WTC11 (cell line): ENCODE results near the gene CNTNAP2. TPM values are rescaled to one million over a fixed set of nuclear protein-coding genes. Genes with fewer than 3 reads are reported as not detected.

Source experiments
- ATAC-seq: fragments of 200-7000 bp; cut with Tn5 transposase; 2 replicates; pipeline ENCODE4 v1.10.0; 2021; ENCODE audit warnings: mild to moderate bottlenecking, moderate library complexity
- CTCF ChIA-PET: fragments of 300-600 bp; sonication (Branson Sonifier 250); formaldehyde crosslinking; loops from one replicate; lab custom pipeline; 2021; ENCODE audit warnings: antibody characterized with exemption; lab: Charles Lee
- POLR2A ChIA-PET: fragments of 350-600 bp; sonication (Branson Sonifier 250); formaldehyde crosslinking; loops from one replicate; lab custom pipeline; 2021; ENCODE audit warnings: antibody characterized with exemption; lab: Charles Lee
- DNase-seq: peaks from one replicate; pipeline ENCODE4 v3.0.0; 2021; ENCODE audit warnings: low spot score
- H3K27ac Mint-ChIP-seq: 2 replicates; pipeline ENCODE4 v1.8.0; 2021; ENCODE audit warnings: mixed read lengths
- H3K27me3 Mint-ChIP-seq: 2 replicates; pipeline ENCODE4 v1.8.0; 2021; ENCODE audit warnings: low read depth, mild to moderate bottlenecking, moderate library complexity, mixed read lengths
- H3K36me3 Mint-ChIP-seq: 2 replicates; pipeline ENCODE4 v1.8.0; 2021; ENCODE audit warnings: mixed read lengths
- H3K4me1 Mint-ChIP-seq: 2 replicates; pipeline ENCODE4 v1.8.0; 2022; ENCODE audit warnings: mixed read lengths
- H3K4me3 Mint-ChIP-seq: 2 replicates; pipeline ENCODE4 v1.8.0; 2021; ENCODE audit warnings: mild to moderate bottlenecking, moderate library complexity, mixed read lengths
- H3K9me3 Mint-ChIP-seq: 2 replicates; pipeline ENCODE4 v1.8.0; 2021; ENCODE audit warnings: mixed read lengths
- ATF1 ChIP-seq: sonication (generic); formaldehyde crosslinking; IDR thresholded peaks from 2 replicates; pipeline ENCODE4 v1.8.1; 2023; ENCODE audit warnings: mild to moderate bottlenecking, moderate library complexity, missing genetic modification reagents
- ERG ChIP-seq: fragments of 250-450 bp; sonication (Bioruptor Pico); IDR thresholded peaks from 2 replicates; pipeline ENCODE4 v1.8.0; 2021; ENCODE audit warnings: mild to moderate bottlenecking
- MYBL2 ChIP-seq: sonication (generic); formaldehyde crosslinking; IDR thresholded peaks from 2 replicates; pipeline ENCODE4 v1.8.1; 2023; ENCODE audit warnings: mild to moderate bottlenecking, moderate library complexity, missing genetic modification reagents
- NFYB ChIP-seq: sonication (generic); formaldehyde crosslinking; conservative IDR thresholded peaks from 2 replicates; pipeline ENCODE4 v1.8.0; 2022; ENCODE audit warnings: low read depth, missing genetic modification reagents
- RELA ChIP-seq: sonication (generic); formaldehyde crosslinking; IDR thresholded peaks from 2 replicates; pipeline ENCODE4 v1.8.1; 2022; ENCODE audit warnings: missing genetic modification reagents, mild to moderate bottlenecking, borderline replicate concordance
- SP1 ChIP-seq: sonication (generic); formaldehyde crosslinking; conservative IDR thresholded peaks from 2 replicates; pipeline ENCODE4 v1.8.1; 2022; ENCODE audit warnings: missing genetic modification reagents
- TCF7 ChIP-seq: sonication (generic); formaldehyde crosslinking; IDR thresholded peaks from 2 replicates; pipeline ENCODE4 v1.8.0; 2022; ENCODE audit warnings: mild to moderate bottlenecking, low read depth, missing genetic modification reagents, moderate library complexity
- ZBTB21 ChIP-seq: sonication (generic); formaldehyde crosslinking; IDR thresholded peaks from 2 replicates; pipeline ENCODE4 v1.8.1; 2023; ENCODE audit warnings: mild to moderate bottlenecking, missing genetic modification reagents, borderline replicate concordance
- ZMAT4 ChIP-seq: fragments of 250-450 bp; sonication (Bioruptor Pico); IDR thresholded peaks from 2 replicates; pipeline ENCODE4 v1.9.0; 2021; ENCODE audit warnings: mild to moderate bottlenecking
- ZNF232 ChIP-seq: sonication (generic); formaldehyde crosslinking; IDR thresholded peaks from 2 replicates; pipeline ENCODE4 v1.8.0; 2022; ENCODE audit warnings: mild to moderate bottlenecking, missing genetic modification reagents
- ZNF671 ChIP-seq: fragments of 250-450 bp; sonication (Bioruptor Pico); IDR thresholded peaks from 2 replicates; pipeline ENCODE4 v1.8.0; 2021; ENCODE audit warnings: mild to moderate bottlenecking
- total RNA-seq: library from RNA; stranded (reverse); gene quantifications from 3 replicates; pipeline ENCODE4 v1.2.3, GENCODE V29; 2021
- TF ChIP-seq, protein P1 (sequence below): sonication (generic); formaldehyde crosslinking; IDR thresholded peaks from 2 replicates; pipeline ENCODE4 v1.8.1; 2023; ENCODE audit warnings: mild to moderate bottlenecking, missing genetic modification reagents
- TF ChIP-seq, protein P2 (sequence below): sonication (generic); formaldehyde crosslinking; IDR thresholded peaks from 2 replicates; pipeline ENCODE4 v1.8.1; 2023; ENCODE audit warnings: mild to moderate bottlenecking, missing genetic modification reagents, moderate library complexity
- TF ChIP-seq, protein P3 (sequence below): sonication (generic); formaldehyde crosslinking; IDR thresholded peaks from 2 replicates; pipeline ENCODE4 v1.8.1; 2023; ENCODE audit warnings: mild to moderate bottlenecking, missing genetic modification reagents, moderate library complexity
- TF ChIP-seq, protein P4 (sequence below): sonication (generic); formaldehyde crosslinking; IDR thresholded peaks from 2 replicates; pipeline ENCODE4 v1.8.0; 2022; ENCODE audit warnings: mild to moderate bottlenecking, missing genetic modification reagents
- TF ChIP-seq, protein P5 (sequence below): sonication (generic); formaldehyde crosslinking; IDR thresholded peaks from 2 replicates; pipeline ENCODE4 v1.8.1; 2023; ENCODE audit warnings: mild to moderate bottlenecking, missing genetic modification reagents, borderline replicate concordance
- TF ChIP-seq, protein P6 (sequence below): sonication (generic); formaldehyde crosslinking; IDR thresholded peaks from 2 replicates; pipeline ENCODE4 v1.8.1; 2022; ENCODE audit warnings: mild to moderate bottlenecking, moderate library complexity, missing genetic modification reagents

Gene CNTNAP2
- total RNA-seq, 1 experiment from 2014 or later: 63.8 TPM

GRCh38 chr7:147711447-147711846 lies 1594.8 kb downstream of the CNTNAP2 start (continued):
- TF ChIP-seq, protein P1, sequence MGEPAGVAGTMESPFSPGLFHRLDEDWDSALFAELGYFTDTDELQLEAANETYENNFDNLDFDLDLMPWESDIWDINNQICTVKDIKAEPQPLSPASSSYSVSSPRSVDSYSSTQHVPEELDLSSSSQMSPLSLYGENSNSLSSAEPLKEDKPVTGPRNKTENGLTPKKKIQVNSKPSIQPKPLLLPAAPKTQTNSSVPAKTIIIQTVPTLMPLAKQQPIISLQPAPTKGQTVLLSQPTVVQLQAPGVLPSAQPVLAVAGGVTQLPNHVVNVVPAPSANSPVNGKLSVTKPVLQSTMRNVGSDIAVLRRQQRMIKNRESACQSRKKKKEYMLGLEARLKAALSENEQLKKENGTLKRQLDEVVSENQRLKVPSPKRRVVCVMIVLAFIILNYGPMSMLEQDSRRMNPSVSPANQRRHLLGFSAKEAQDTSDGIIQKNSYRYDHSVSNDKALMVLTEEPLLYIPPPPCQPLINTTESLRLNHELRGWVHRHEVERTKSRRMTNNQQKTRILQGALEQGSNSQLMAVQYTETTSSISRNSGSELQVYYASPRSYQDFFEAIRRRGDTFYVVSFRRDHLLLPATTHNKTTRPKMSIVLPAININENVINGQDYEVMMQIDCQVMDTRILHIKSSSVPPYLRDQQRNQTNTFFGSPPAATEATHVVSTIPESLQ (CRISPR knock-in tag): no peak
- TF ChIP-seq, protein P2, sequence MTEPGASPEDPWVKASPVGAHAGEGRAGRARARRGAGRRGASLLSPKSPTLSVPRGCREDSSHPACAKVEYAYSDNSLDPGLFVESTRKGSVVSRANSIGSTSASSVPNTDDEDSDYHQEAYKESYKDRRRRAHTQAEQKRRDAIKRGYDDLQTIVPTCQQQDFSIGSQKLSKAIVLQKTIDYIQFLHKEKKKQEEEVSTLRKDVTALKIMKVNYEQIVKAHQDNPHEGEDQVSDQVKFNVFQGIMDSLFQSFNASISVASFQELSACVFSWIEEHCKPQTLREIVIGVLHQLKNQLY (CRISPR knock-in tag): no peak
- TF ChIP-seq, protein P3, sequence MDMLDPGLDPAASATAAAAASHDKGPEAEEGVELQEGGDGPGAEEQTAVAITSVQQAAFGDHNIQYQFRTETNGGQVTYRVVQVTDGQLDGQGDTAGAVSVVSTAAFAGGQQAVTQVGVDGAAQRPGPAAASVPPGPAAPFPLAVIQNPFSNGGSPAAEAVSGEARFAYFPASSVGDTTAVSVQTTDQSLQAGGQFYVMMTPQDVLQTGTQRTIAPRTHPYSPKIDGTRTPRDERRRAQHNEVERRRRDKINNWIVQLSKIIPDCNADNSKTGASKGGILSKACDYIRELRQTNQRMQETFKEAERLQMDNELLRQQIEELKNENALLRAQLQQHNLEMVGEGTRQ (CRISPR knock-in tag): no peak

- Mint-ChIP-seq H3K27ac (no peak overlapping the region), H3K4me1 (no peaks in the 10 kb centered on the region), H3K36me3 (no peaks in the 10 kb centered on the region), H3K9me3 (no peaks in the 10 kb centered on the region), H3K4me3 (no peak overlapping the region), H3K27me3 (no peaks in the 10 kb centered on the region)
- CTCF ChIA-PET: no interaction called here
- DNase-seq: no peak
- TF ChIP-seq ZNF671: no peak
- TF ChIP-seq, protein P4, sequence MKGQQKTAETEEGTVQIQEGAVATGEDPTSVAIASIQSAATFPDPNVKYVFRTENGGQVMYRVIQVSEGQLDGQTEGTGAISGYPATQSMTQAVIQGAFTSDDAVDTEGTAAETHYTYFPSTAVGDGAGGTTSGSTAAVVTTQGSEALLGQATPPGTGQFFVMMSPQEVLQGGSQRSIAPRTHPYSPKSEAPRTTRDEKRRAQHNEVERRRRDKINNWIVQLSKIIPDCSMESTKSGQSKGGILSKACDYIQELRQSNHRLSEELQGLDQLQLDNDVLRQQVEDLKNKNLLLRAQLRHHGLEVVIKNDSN (CRISPR knock-in tag): no peak
- no peak for TF ChIP-seq ERG (CRISPR knock-in tag)
- TF ChIP-seq TCF7 (CRISPR knock-in tag): no peak
- TF ChIP-seq ZBTB21 (CRISPR knock-in tag): no peak
- no peak for TF ChIP-seq ZNF232
- no peak for TF ChIP-seq SP1 (CRISPR knock-in tag)
- TF ChIP-seq MYBL2 (CRISPR knock-in tag): no peak
- no peak for TF ChIP-seq RELA
- no peak for TF ChIP-seq ATF1 (CRISPR knock-in tag)
- POLR2A ChIA-PET: no interaction called here
- no peak for ATAC-seq
Measured at GRCh38 chr7:147721962-147722830, 1605.6 kb downstream of the CNTNAP2 start.

GRCh38 chr7:147723536-147723935 lies 1606.9 kb downstream of the CNTNAP2 start:
- no peaks in the 10 kb centered on the region for H3K4me1 Mint-ChIP-seq
- ATAC-seq: no peak
- DNase-seq: no peak
- H3K27ac Mint-ChIP-seq: no peak overlapping the region
- no peaks in the 10 kb centered on the region for H3K9me3 Mint-ChIP-seq
- POLR2A ChIA-PET: no interaction called here
- no peak overlapping the region for H3K4me3 Mint-ChIP-seq
- CTCF ChIA-PET: no interaction called here
- H3K36me3 Mint-ChIP-seq: no peaks in the 10 kb centered on the region
- H3K27me3 Mint-ChIP-seq: no peaks in the 10 kb centered on the region
- TF ChIP-seq, protein P5, sequence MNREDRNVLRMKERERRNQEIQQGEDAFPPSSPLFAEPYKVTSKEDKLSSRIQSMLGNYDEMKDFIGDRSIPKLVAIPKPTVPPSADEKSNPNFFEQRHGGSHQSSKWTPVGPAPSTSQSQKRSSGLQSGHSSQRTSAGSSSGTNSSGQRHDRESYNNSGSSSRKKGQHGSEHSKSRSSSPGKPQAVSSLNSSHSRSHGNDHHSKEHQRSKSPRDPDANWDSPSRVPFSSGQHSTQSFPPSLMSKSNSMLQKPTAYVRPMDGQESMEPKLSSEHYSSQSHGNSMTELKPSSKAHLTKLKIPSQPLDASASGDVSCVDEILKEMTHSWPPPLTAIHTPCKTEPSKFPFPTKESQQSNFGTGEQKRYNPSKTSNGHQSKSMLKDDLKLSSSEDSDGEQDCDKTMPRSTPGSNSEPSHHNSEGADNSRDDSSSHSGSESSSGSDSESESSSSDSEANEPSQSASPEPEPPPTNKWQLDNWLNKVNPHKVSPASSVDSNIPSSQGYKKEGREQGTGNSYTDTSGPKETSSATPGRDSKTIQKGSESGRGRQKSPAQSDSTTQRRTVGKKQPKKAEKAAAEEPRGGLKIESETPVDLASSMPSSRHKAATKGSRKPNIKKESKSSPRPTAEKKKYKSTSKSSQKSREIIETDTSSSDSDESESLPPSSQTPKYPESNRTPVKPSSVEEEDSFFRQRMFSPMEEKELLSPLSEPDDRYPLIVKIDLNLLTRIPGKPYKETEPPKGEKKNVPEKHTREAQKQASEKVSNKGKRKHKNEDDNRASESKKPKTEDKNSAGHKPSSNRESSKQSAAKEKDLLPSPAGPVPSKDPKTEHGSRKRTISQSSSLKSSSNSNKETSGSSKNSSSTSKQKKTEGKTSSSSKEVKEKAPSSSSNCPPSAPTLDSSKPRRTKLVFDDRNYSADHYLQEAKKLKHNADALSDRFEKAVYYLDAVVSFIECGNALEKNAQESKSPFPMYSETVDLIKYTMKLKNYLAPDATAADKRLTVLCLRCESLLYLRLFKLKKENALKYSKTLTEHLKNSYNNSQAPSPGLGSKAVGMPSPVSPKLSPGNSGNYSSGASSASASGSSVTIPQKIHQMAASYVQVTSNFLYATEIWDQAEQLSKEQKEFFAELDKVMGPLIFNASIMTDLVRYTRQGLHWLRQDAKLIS (CRISPR knock-in tag): no peak
- no peak for TF ChIP-seq ERG (CRISPR knock-in tag)
- no peak for TF ChIP-seq NFYB (CRISPR knock-in tag)
- TF ChIP-seq, protein P6, sequence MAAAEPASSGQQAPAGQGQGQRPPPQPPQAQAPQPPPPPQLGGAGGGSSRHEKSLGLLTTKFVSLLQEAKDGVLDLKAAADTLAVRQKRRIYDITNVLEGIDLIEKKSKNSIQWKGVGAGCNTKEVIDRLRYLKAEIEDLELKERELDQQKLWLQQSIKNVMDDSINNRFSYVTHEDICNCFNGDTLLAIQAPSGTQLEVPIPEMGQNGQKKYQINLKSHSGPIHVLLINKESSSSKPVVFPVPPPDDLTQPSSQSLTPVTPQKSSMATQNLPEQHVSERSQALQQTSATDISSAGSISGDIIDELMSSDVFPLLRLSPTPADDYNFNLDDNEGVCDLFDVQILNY (CRISPR knock-in tag): no peak
- no peak for TF ChIP-seq ZMAT4 (CRISPR knock-in tag)
- TF ChIP-seq, protein P1 (CRISPR knock-in tag): no peak
